Adrenal gland (tissue), 12 donors: ENCODE measurements around the gene SP110. TPM values are rescaled to one million over a fixed set of nuclear protein-coding genes. Genes with fewer than 3 reads are reported as not detected.

ENCODE experiments used
- DNase-seq, 7 donors: peaks; one replicate each; pipeline ENCODE4 v3.0.0-alpha.2; 2019 to 2020
- H3K27ac ChIP-seq, 5 donors: fragments of 200-600 bp; sonication (generic) in 4 of 5; 1 replicate in 3 of 5; 2 replicates in 2 of 5; pipeline versions ENCODE4 v1.5.1 to v1.8.0; 2016 to 2020; ENCODE audit warnings: mild to moderate bottlenecking in 1 of 5
- H3K27me3 ChIP-seq: fragments of 200-600 bp; 2 replicates; pipeline ENCODE4 v1.8.0; 2021
- H3K36me3 ChIP-seq, 2 donors: fragments of 200-600 bp; replicated peaks in 1 of 2; 1 replicate in 1 of 2; 2 replicates in 1 of 2; pipeline versions ENCODE4 v1.5.1 to v1.8.0; 2018 to 2022
- H3K4me1 ChIP-seq, 2 donors: fragments of 200-600 bp; replicated peaks in 1 of 2; 1 replicate in 1 of 2; 2 replicates in 1 of 2; pipeline versions ENCODE4 v1.5.1 to v1.8.0; 2018 to 2021
- H3K4me3 ChIP-seq, 4 donors: fragments of 200-600 bp; sonication (generic) in 3 of 4; one replicate each; pipeline ENCODE4 v1.5.1; 2016 to 2018
- H3K9me3 ChIP-seq, 3 donors: fragments of 200-600 bp; sonication (generic) in 1 of 3; replicated peaks in 1 of 3; 1 replicate in 2 of 3; 2 replicates in 1 of 3; pipeline versions ENCODE4 v1.5.1 to v1.8.0; 2016 to 2021
- CTCF ChIP-seq, 6 experiments: fragments of 450-650 bp in 4 of 6; fragments of 200-600 bp in 2 of 6; sonication (generic) in 1 of 6; IDR thresholded peaks; 1 replicate in 5 of 6; 2 replicates in 1 of 6; pipeline versions ENCODE4 v1.5.1 to v1.8.0; 2016 to 2021; ENCODE audit warnings: antibody characterized with exemption in 6 of 6, mild to moderate bottlenecking in 2 of 6, moderate library complexity in 1 of 6
- POLR2A ChIP-seq, 2 donors: fragments of 450-650 bp; IDR thresholded peaks; one replicate each; pipeline ENCODE4 v1.6.1; 2017; ENCODE audit warnings: antibody characterized with exemption in 2 of 2, mild to moderate bottlenecking in 2 of 2, moderate library complexity in 1 of 2
- WGBS, 4 donors: extraction: QIAGEN DNeasy Blood & Tissue Kit in 2 of 4; methylation state at CpG; one replicate each; pipeline versions ENCODE4 v1.1.5 to v1.1.7; 2013 to 2017; 5-methylcytosine and 5-hydroxymethylcytosine counted together
- intact Hi-C, 2 donors: fragments of 100-400 bp; cut with DNase I; formaldehyde crosslinking; loops; one replicate each; pipeline versions ENCODE4 v1.14.1 to v1.15.0; 2022 to 2023
- polyA plus RNA-seq, 3 donors: library from polyadenylated mRNA; stranded (reverse); fragments of 200-250 nt in 2 of 3; fragments of 350-450 nt in 1 of 3; fragmentation: Illumina TruSeq in 1 of 3; extraction: RNeasy Lipid Tissue Mini Kit (QIAGEN cat#74804) in 1 of 3; gene quantifications; one replicate each; pipeline ENCODE4 v1.2.3, GENCODE V29; 2013 to 2014
- total RNA-seq, 9 donors: library from RNA; depleted of rRNA in 4 of 9; stranded (reverse); fragments of >200 nt in 4 of 9; fragments of 120-200 nt in 1 of 9; fragmentation: NEBNext Ultra II Directional in 1 of 9; extraction: Animal tissue kit (Norgen Biotek cat#: 25700) in 1 of 9; gene quantifications; one replicate each; pipeline versions ENCODE4 v1.1.0 to v1.2.4, GENCODE V29; 2013 to 2023
- donor health status: healthy with polysubstance abuse.
- donor health status: Bipolar disorder and iron deficiency.
- donor health status: DM: yes; HTN: yes; CAD: no.
- donor health status: DM: no; HTN: no; CAD: no.
- donor health status: DM: no; HTN: no; CAD: no.
- donor health status: DM: yes; HTN: yes; CAD: no.

SP110 gene
- total and polyA plus RNA-seq, 12 donors = 7.8 to 37.9 (median 16.8) TPM

- intact Hi-C loops = loop anchor here in 1 of 2 donors (5.0 kb wide), 1 partner anchor 455 kb away; no protein-coding TSS in a partner anchor
- no peak for TF ChIP-seq CTCF (IDR thresholded peaks at IDR 0.05)
- TF ChIP-seq POLR2A (IDR thresholded peaks at IDR 0.05) = no peak
- no peak for DNase-seq
- Histone ChIP-seq H3K27me3 (no peaks in the 10 kb centered on the region), H3K36me3 (no peaks in the 10 kb centered on the region), H3K4me3 (no peak overlapping the region), H3K27ac (no peak overlapping the region), H3K4me1 (no peaks in the 10 kb centered on the region), H3K9me3 (no peaks in the 10 kb centered on the region)
- 86 to 90% (median 89%) methylated on average over 22 to 25 of the region's 25 CpGs for WGBS, 4 donors
Measured at GRCh38 chr2:230156782-230157699, 62.7 kb downstream of the SP110 start.

- TF ChIP-seq POLR2A (IDR thresholded peaks at IDR 0.05) (no peak), CTCF (IDR thresholded peaks at IDR 0.05) (no peak)
- no peak for DNase-seq
- no peak overlapping the region for H3K4me3 ChIP-seq
- no peaks in the 10 kb centered on the region for H3K4me1 ChIP-seq
- intact Hi-C loops = loop anchor here in 1 of 2 donors (5.0 kb wide), 1 partner anchor 457 kb away; no protein-coding TSS in a partner anchor
- H3K27me3 ChIP-seq = no peaks in the 10 kb centered on the region
- H3K36me3 ChIP-seq = no peaks in the 10 kb centered on the region
- H3K9me3 ChIP-seq = no peaks in the 10 kb centered on the region
- H3K27ac ChIP-seq = no peak overlapping the region
- 67 to 82% (median 73%) methylated on average over 7 of the region's 7 CpGs for WGBS, 4 donors
Measured at GRCh38 chr2:230155359-230155758, 64.4 kb downstream of the SP110 start.

GRCh38 chr2:230153390-230153976, 66.3 kb downstream of the SP110 start:
- intact Hi-C loops = no loop called here
- no peaks in the 10 kb centered on the region for H3K36me3 ChIP-seq
- TF ChIP-seq CTCF (IDR thresholded peaks at IDR 0.05) = no peak
- TF ChIP-seq POLR2A (IDR thresholded peaks at IDR 0.05) = no peak
- no peaks in the 10 kb centered on the region for H3K27me3 ChIP-seq
- H3K9me3 ChIP-seq = no peaks in the 10 kb centered on the region
- 33 to 61% (median 50%) methylated on average over 2 of the region's 2 CpGs for WGBS, 4 donors
- no peak overlapping the region for H3K27ac ChIP-seq
- DNase-seq = peak in 4 of 7 donors; percentile 17 to 34 (median 30)
- H3K4me1 ChIP-seq = no peaks in the 10 kb centered on the region
- no peak overlapping the region for H3K4me3 ChIP-seq

GRCh38 chr2:230152334-230152733, 67.5 kb downstream of the SP110 start:
- no peak for DNase-seq
- 97 to 100% (median 97%) methylated on average over 2 of the region's 2 CpGs for WGBS, 4 donors

More at GRCh38 chr2:230152334-230152733, 67.5 kb downstream of the SP110 start:
- Histone ChIP-seq H3K36me3 (no peaks in the 10 kb centered on the region), H3K27ac (no peak overlapping the region), H3K4me3 (no peak overlapping the region), H3K9me3 (no peaks in the 10 kb centered on the region), H3K4me1 (no peaks in the 10 kb centered on the region), H3K27me3 (no peaks in the 10 kb centered on the region)
- TF ChIP-seq CTCF (IDR thresholded peaks at IDR 0.05) (no peak), POLR2A (IDR thresholded peaks at IDR 0.05) (no peak)
- intact Hi-C loops = no loop called here
